Measurements from ENCODE around the gene SSRP1. TPM values are rescaled to one million over a fixed set of nuclear protein-coding genes. Genes with fewer than 3 reads are reported as not detected.
A peak's percentile ranks its signal among the peaks of the same experiment; 100 is the strongest.

SSRP1 gene
- total and polyA plus RNA-seq, 2 of the 13 experiments (the other 11 are each of a cell fraction or from before 2014, with no cell fraction given) = 93.6 to 129 TPM

DNA sequence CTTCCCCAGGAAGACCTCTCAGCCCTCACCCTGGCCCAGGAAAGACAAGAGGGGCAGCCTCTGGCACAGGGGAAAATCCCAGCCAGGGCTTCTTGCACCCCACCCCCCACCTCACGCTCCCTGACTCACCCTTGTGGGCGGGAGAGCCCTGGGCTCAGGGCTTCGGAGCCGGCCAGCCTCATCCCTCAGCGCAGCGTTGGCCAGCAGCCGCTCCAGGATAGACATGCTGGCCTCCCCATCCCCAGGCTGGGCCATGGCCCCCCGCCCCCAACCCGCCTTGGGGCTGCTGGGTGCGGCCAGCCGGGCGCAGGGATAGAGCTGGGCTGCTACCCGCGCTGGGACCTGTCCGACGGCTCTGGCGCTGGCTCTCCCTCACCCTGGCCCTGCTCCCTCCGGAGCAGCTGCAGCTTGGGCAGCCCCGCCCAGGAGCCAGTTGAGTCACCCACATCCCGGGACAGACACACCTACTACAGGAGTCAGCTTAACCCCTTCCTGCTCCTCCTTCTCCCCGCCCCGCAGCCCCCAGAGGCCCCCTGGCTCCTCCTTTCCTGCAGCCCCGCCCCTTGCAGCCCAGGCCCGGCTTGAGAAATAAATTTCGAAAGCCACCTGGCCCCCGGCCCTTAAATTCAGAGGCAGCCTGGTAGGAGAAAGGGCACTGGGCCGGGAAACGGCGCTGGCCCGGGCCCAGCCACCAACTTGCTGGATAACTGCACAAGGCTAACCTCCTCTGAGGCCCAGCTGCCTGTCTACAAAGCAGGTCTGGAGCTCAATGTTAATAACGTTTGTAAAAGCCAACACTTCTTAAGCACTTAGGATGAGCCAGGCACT is 24.4 kb downstream of the SSRP1 start (continued):
- TF ChIP-seq, protein P1, sequence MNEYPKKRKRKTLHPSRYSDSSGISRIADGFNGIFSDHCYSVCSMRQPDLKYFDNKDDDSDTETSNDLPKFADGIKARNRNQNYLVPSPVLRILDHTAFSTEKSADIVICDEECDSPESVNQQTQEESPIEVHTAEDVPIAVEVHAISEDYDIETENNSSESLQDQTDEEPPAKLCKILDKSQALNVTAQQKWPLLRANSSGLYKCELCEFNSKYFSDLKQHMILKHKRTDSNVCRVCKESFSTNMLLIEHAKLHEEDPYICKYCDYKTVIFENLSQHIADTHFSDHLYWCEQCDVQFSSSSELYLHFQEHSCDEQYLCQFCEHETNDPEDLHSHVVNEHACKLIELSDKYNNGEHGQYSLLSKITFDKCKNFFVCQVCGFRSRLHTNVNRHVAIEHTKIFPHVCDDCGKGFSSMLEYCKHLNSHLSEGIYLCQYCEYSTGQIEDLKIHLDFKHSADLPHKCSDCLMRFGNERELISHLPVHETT (CRISPR knock-in tag; conservative IDR thresholded peaks at IDR 0.05) = no peak
- no peak for TF ChIP-seq REPIN1 (CRISPR knock-in tag; IDR thresholded peaks at IDR 0.05; ENCODE audit: borderline replicate concordance, low read depth)
- TF ChIP-seq TARDBP (CRISPR knock-in tag; IDR thresholded peaks at IDR 0.05) = no peak
- no peak for TF ChIP-seq BATF2 (CRISPR knock-in tag; IDR thresholded peaks at IDR 0.05)
- TF ChIP-seq MXD4 (CRISPR knock-in tag; IDR thresholded peaks at IDR 0.05) = 0 out of 2 replicates have a peak, but pooled peaks have one; percentile 21
- no peak for TF ChIP-seq ZNF83 (CRISPR knock-in tag; IDR thresholded peaks at IDR 0.05; ENCODE audit: borderline replicate concordance)
- no peak for TF ChIP-seq ZNF317 (CRISPR knock-in tag; IDR thresholded peaks at IDR 0.05)
- TF ChIP-seq, protein P2, sequence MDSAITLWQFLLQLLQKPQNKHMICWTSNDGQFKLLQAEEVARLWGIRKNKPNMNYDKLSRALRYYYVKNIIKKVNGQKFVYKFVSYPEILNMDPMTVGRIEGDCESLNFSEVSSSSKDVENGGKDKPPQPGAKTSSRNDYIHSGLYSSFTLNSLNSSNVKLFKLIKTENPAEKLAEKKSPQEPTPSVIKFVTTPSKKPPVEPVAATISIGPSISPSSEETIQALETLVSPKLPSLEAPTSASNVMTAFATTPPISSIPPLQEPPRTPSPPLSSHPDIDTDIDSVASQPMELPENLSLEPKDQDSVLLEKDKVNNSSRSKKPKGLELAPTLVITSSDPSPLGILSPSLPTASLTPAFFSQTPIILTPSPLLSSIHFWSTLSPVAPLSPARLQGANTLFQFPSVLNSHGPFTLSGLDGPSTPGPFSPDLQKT (CRISPR knock-in tag; IDR thresholded peaks at IDR 0.05; ENCODE audit: borderline replicate concordance) = no peak
- TF ChIP-seq ADNP (CRISPR knock-in tag; IDR thresholded peaks at IDR 0.05) = no peak
- TF ChIP-seq ZNF678 (CRISPR knock-in tag; IDR thresholded peaks at IDR 0.05) = no peak
- TF ChIP-seq ZBTB2 (CRISPR knock-in tag; IDR thresholded peaks at IDR 0.05; ENCODE audit: low read depth) = no peak
- no peak for TF ChIP-seq TBL1XR1 (IDR thresholded peaks at IDR 0.05; ENCODE audit: borderline replicate concordance, low read length, partially characterized antibody)
- peak; percentile 39 for TF ChIP-seq TAF1 (CRISPR knock-in tag; IDR thresholded peaks at IDR 0.05)
- TF ChIP-seq GPN1 (CRISPR knock-in tag; IDR thresholded peaks at IDR 0.05; ENCODE audit: borderline replicate concordance) = no peak
- TF ChIP-seq NFATC3 (CRISPR knock-in tag; IDR thresholded peaks at IDR 0.05) = no peak
- no peak for TF ChIP-seq DMAP1 (CRISPR knock-in tag; IDR thresholded peaks at IDR 0.05)
- TF ChIP-seq, protein P3, sequence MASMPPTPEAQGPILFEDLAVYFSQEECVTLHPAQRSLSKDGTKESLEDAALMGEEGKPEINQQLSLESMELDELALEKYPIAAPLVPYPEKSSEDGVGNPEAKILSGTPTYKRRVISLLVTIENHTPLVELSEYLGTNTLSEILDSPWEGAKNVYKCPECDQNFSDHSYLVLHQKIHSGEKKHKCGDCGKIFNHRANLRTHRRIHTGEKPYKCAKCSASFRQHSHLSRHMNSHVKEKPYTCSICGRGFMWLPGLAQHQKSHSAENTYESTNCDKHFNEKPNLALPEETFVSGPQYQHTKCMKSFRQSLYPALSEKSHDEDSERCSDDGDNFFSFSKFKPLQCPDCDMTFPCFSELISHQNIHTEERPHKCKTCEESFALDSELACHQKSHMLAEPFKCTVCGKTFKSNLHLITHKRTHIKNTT (CRISPR knock-in tag; IDR thresholded peaks at IDR 0.05) = no peak
- TF ChIP-seq MAZ (IDR thresholded peaks at IDR 0.05; ENCODE audit: borderline replicate concordance, low read depth, low read length) = peak; percentile 67; the same call in 1 of the 2 replicates
- no peak for TF ChIP-seq MAZ (CRISPR knock-in tag; IDR thresholded peaks at IDR 0.05; ENCODE audit: low read depth)
- TF ChIP-seq ZNF703 (CRISPR knock-in tag; IDR thresholded peaks at IDR 0.05; ENCODE audit: borderline replicate concordance) = no peak
- TF ChIP-seq SMARCC2 (IDR thresholded peaks at IDR 0.05) = no peak
- TF ChIP-seq ZNF383 (CRISPR knock-in tag; IDR thresholded peaks at IDR 0.05; ENCODE audit: borderline replicate concordance) = 0 out of 2 replicates have a peak, but pooled peaks have one; percentile 52
- no peak for TF ChIP-seq ZNF883 (CRISPR knock-in tag; IDR thresholded peaks at IDR 0.05; ENCODE audit: not compliant biosample characterization)
- TF ChIP-seq KAT2B (IDR thresholded peaks at IDR 0.05; ENCODE audit: borderline replicate concordance, low read depth, low read length) = no peak
- TF ChIP-seq RCOR2 (CRISPR knock-in tag; IDR thresholded peaks at IDR 0.05) = no peak
- TF ChIP-seq RARA (CRISPR knock-in tag; IDR thresholded peaks at IDR 0.05) = no peak

Data from HepG2 (cell line).